Endometrial microvascular endothelial cells (primary cell): ENCODE results near the gene SGSM1. TPM values are rescaled to one million over a fixed set of nuclear protein-coding genes. Genes with fewer than 3 reads are reported as not detected.

Experiments used
- in situ Hi-C: cut with HindIII; loops from 2 replicates; pipeline ENCODE4 v1.10.0; 2017; ENCODE audit warnings: low sequenced_read_pairs, low pct_unique_long_range_greater_than_20kb; ENCODE audit errors: inconsistent ontology term
- total RNA-seq: library from RNA; depleted of rRNA; stranded (reverse); fragments of >200 nt; gene quantifications from one replicate; pipeline ENCODE4 v1.2.3, GENCODE V29; 2015; ENCODE audit errors: inconsistent ontology term

Gene SGSM1
- total RNA-seq, 1 donor from 2014 or later, result not detected

- in situ Hi-C loops, result no loop called here
Observed at GRCh38 chr22:24937114-24937513, 131.1 kb downstream of the SGSM1 start.

GRCh38 chr22:24938741-24939341 lies 132.8 kb downstream of the SGSM1 start:
- in situ Hi-C loops, result no loop called here

GRCh38 chr22:24942301-24942700 lies 136.3 kb downstream of the SGSM1 start:
- in situ Hi-C loops, result no loop called here

- in situ Hi-C loops, result no loop called here
Observed at GRCh38 chr22:24944217-24944937, 138.4 kb downstream of the SGSM1 start.

- in situ Hi-C loops, result no loop called here
Observed at GRCh38 chr22:24945430-24945829, 139.4 kb downstream of the SGSM1 start.

GRCh38 chr22:24947383-24947782 lies 141.4 kb downstream of the SGSM1 start:
- in situ Hi-C loops, result no loop called here

GRCh38 chr22:24947881-24948280 lies 141.9 kb downstream of the SGSM1 start:
- in situ Hi-C loops, result no loop called here

GRCh38 chr22:24948356-24949202 lies 142.6 kb downstream of the SGSM1 start:
- in situ Hi-C loops, result no loop called here

GRCh38 chr22:24950272-24950902 lies 144.4 kb downstream of the SGSM1 start:
- in situ Hi-C loops, result loop anchor here (10.0 kb wide), 1 partner anchor 74 kb away; no protein-coding TSS in a partner anchor

- in situ Hi-C loops, result loop anchor here (10.0 kb wide), 1 partner anchor 73 kb away; no protein-coding TSS in a partner anchor
Observed at GRCh38 chr22:24951942-24952836, 146.2 kb downstream of the SGSM1 start, which contains the start of gene KIAA1671. Gene KIAA1671, plus strand, starts transcription at chr22:24952716. Its CDS starts 75,284 bp downstream, at chr22:25028000.

- in situ Hi-C loops, result loop anchor here (10.0 kb wide), 1 partner anchor 72 kb away; no protein-coding TSS in a partner anchor
Observed at GRCh38 chr22:24952837-24953383, 146.9 kb downstream of the SGSM1 start.

GRCh38 chr22:24953384-24954113 lies 147.5 kb downstream of the SGSM1 start:
- in situ Hi-C loops, result loop anchor here (10.0 kb wide), 1 partner anchor 71 kb away; no protein-coding TSS in a partner anchor

GRCh38 chr22:24954114-24954463 lies 148.1 kb downstream of the SGSM1 start:
- in situ Hi-C loops, result loop anchor here (10.0 kb wide), 1 partner anchor 71 kb away; no protein-coding TSS in a partner anchor

- in situ Hi-C loops, result loop anchor here (10.0 kb wide), 1 partner anchor 70 kb away; no protein-coding TSS in a partner anchor
Observed at GRCh38 chr22:24954856-24955255, 148.8 kb downstream of the SGSM1 start.

- in situ Hi-C loops, result loop anchor here (10.0 kb wide), 1 partner anchor 68 kb away; no protein-coding TSS in a partner anchor
Observed at GRCh38 chr22:24957043-24957442, 151.0 kb downstream of the SGSM1 start.

GRCh38 chr22:24961217-24961844 lies 155.3 kb downstream of the SGSM1 start:
- in situ Hi-C loops, result no loop called here
